ENCODE data around the gene PCMTD2. TPM values are rescaled to one million over a fixed set of nuclear protein-coding genes. Genes with fewer than 3 reads are reported as not detected.

Gene PCMTD2
- total and polyA plus RNA-seq, 2 experiments from 2014 or later, result 33.8 to 76.1 TPM

- Histone ChIP-seq H3K4me1 (ENCODE audit: insufficient read depth) (peaks cover 7% of the 10 kb centered on the region), H3K4me2 (no peak overlapping the region), H3K4me3 (no peak overlapping the region), H2AFZ (no peak overlapping the region), H3F3A (replicated peaks; ENCODE audit: low read depth) (no peaks in the 10 kb centered on the region), H3K9me2 (ENCODE audit: insufficient read depth) (no peaks in the 10 kb centered on the region), H3K79me2 (replicated peaks; ENCODE audit: insufficient read depth) (no peaks in the 10 kb centered on the region), H3K27ac (ENCODE audit: low read depth) (no peak overlapping the region), H3K36me3 (ENCODE audit: insufficient read depth) (no peaks in the 10 kb centered on the region), H4K20me1 (replicated peaks; ENCODE audit: insufficient read depth) (no peaks in the 10 kb centered on the region), H3K27me3 (ENCODE audit: insufficient read depth) (no peaks in the 10 kb centered on the region)
- peaks cover 21% of the 10 kb centered on the region for H3K4me1 Mint-ChIP-seq
- no peaks in the 10 kb centered on the region for H3K36me3 Mint-ChIP-seq (ENCODE audit: low read depth)
- H3K4me3 Mint-ChIP-seq, result no peak overlapping the region
- no peaks in the 10 kb centered on the region for H3K9me3 Mint-ChIP-seq
- H3K27me3 Mint-ChIP-seq (ENCODE audit: insufficient read depth, low read depth, poor library complexity), result peaks cover 5% of the 10 kb centered on the region
- H3K27ac Mint-ChIP-seq, result no peak overlapping the region
- TF ChIP-seq CREB1 (CRISPR knock-in tag; IDR thresholded peaks at IDR 0.05; ENCODE audit: low read depth), result no peak
- no peak for TF ChIP-seq STAT1 (IDR thresholded peaks at IDR 0.05; ENCODE audit: unreplicated experiment)
- TF ChIP-seq REST (IDR thresholded peaks at IDR 0.05; ENCODE audit: unreplicated experiment), result no peak
- no peak for TF ChIP-seq EZH2phosphoT487 (IDR thresholded peaks at IDR 0.05; ENCODE audit: unreplicated experiment)
- TF ChIP-seq ZNF114 (CRISPR knock-in tag; IDR thresholded peaks at IDR 0.05), result no peak
- ATAC-seq, result no peak
- no peak for DNase-seq (ENCODE audit: low spot score)
These were observed 34.5 kb upstream of the PCMTD2 start for GRCh38 chr20:64220891-64221527.

GRCh38 chr20:64222291-64222735 is 33.2 kb upstream of the PCMTD2 start:
- peaks cover 21% of the 10 kb centered on the region for H3K4me1 Mint-ChIP-seq
- peaks cover 8% of the 10 kb centered on the region for H3K27me3 Mint-ChIP-seq (ENCODE audit: insufficient read depth, low read depth, poor library complexity)
- Histone ChIP-seq H3F3A (replicated peaks; ENCODE audit: low read depth) (no peaks in the 10 kb centered on the region), H3K27ac (ENCODE audit: low read depth) (no peak overlapping the region), H3K27me3 (ENCODE audit: insufficient read depth) (no peaks in the 10 kb centered on the region), H3K4me2 (no peak overlapping the region), H2AFZ (no peak overlapping the region), H3K4me3 (no peak overlapping the region), H4K20me1 (replicated peaks; ENCODE audit: insufficient read depth) (no peaks in the 10 kb centered on the region), H3K79me2 (replicated peaks; ENCODE audit: insufficient read depth) (no peaks in the 10 kb centered on the region), H3K9me2 (ENCODE audit: insufficient read depth) (no peaks in the 10 kb centered on the region), H3K4me1 (ENCODE audit: insufficient read depth) (peaks cover 7% of the 10 kb centered on the region), H3K36me3 (ENCODE audit: insufficient read depth) (no peaks in the 10 kb centered on the region)
- no peaks in the 10 kb centered on the region for H3K36me3 Mint-ChIP-seq (ENCODE audit: low read depth)
- DNase-seq (ENCODE audit: low spot score) (no peak), ATAC-seq (no peak)
- no peak for TF ChIP-seq ZNF331 (CRISPR knock-in tag; IDR thresholded peaks at IDR 0.05; ENCODE audit: low read depth)
- H3K4me3 Mint-ChIP-seq, result no peak overlapping the region
- no peaks in the 10 kb centered on the region for H3K9me3 Mint-ChIP-seq
- no peak overlapping the region for H3K27ac Mint-ChIP-seq
